KOPT-K1 (cell line): ENCODE results near the gene METTL25.

Experiments used
- H3K27ac ChIP-seq: fragments of 200-600 bp; sonication (generic); 2 replicates; pipeline ENCODE4 v1.5.1; 2016; ENCODE audit warnings: antibody characterized with exemption, mild to moderate bottlenecking, low read depth, low read length; ENCODE audit not compliant: poor library complexity, severe bottlenecking
- H3K36me3 ChIP-seq: fragments of 200-600 bp; sonication (generic); 2 replicates; pipeline ENCODE4 v1.5.1; 2017; ENCODE audit warnings: antibody characterized with exemption, mild to moderate bottlenecking, low read length, moderate library complexity; ENCODE audit not compliant: insufficient read depth
- H3K9me3 ChIP-seq: fragments of 200-600 bp; sonication (generic); 2 replicates; pipeline ENCODE4 v1.5.1; 2017; ENCODE audit warnings: antibody characterized with exemption, low read length, mild to moderate bottlenecking; ENCODE audit not compliant: insufficient read depth, poor library complexity, severe bottlenecking

METTL25 gene

GRCh38 chr12:82366197-82366596, 7.9 kb downstream of the METTL25 start:
- H3K36me3 ChIP-seq = peaks cover 4% of the 10 kb centered on the region; the same call in 1 of the 2 replicates
- H3K27ac ChIP-seq = no peak overlapping the region
- H3K9me3 ChIP-seq = peaks cover 6% of the 10 kb centered on the region

GRCh38 chr12:82375201-82375600, 16.9 kb downstream of the METTL25 start:
- Histone ChIP-seq H3K9me3 (peaks cover 17% of the 10 kb centered on the region), H3K36me3 (peaks cover 9% of the 10 kb centered on the region; the same call in 1 of the 2 replicates), H3K27ac (no peak overlapping the region)

- no peak overlapping the region for H3K27ac ChIP-seq
Observed at GRCh38 chr12:82378997-82379396, 20.7 kb downstream of the METTL25 start.

GRCh38 chr12:82383930-82384552, 25.7 kb downstream of the METTL25 start:
- Histone ChIP-seq H3K36me3 (no peaks in the 10 kb centered on the region), H3K27ac (no peak overlapping the region), H3K9me3 (no peaks in the 10 kb centered on the region)

More at GRCh38 chr12:82378997-82379396, 20.7 kb downstream of the METTL25 start:
- Histone ChIP-seq H3K36me3 (peaks cover 5% of the 10 kb centered on the region; the same call in 1 of the 2 replicates), H3K9me3 (peaks cover 11% of the 10 kb centered on the region)

- H3K27ac ChIP-seq = no peak overlapping the region
- H3K9me3 ChIP-seq = no peaks in the 10 kb centered on the region
- peaks cover 13% of the 10 kb centered on the region for H3K36me3 ChIP-seq
Observed at GRCh38 chr12:82398879-82399278, 40.5 kb downstream of the METTL25 start.

- Histone ChIP-seq H3K27ac (no peak overlapping the region), H3K9me3 (no peaks in the 10 kb centered on the region), H3K36me3 (peaks cover 13% of the 10 kb centered on the region)
Observed at GRCh38 chr12:82400819-82401218, 42.5 kb downstream of the METTL25 start.

- H3K36me3 ChIP-seq = no peaks in the 10 kb centered on the region
- no peak overlapping the region for H3K27ac ChIP-seq
- H3K9me3 ChIP-seq = no peaks in the 10 kb centered on the region
Observed at GRCh38 chr12:82406651-82407050, 48.3 kb downstream of the METTL25 start.

GRCh38 chr12:82407481-82407880, 49.2 kb downstream of the METTL25 start:
- Histone ChIP-seq H3K9me3 (no peaks in the 10 kb centered on the region), H3K36me3 (no peaks in the 10 kb centered on the region), H3K27ac (no peak overlapping the region)

- Histone ChIP-seq H3K36me3 (no peaks in the 10 kb centered on the region), H3K9me3 (no peaks in the 10 kb centered on the region), H3K27ac (no peak overlapping the region)
Observed at GRCh38 chr12:82408844-82409243, 50.5 kb downstream of the METTL25 start.

GRCh38 chr12:82411546-82412230, 53.4 kb downstream of the METTL25 start:
- no peak overlapping the region for H3K27ac ChIP-seq
- no peaks in the 10 kb centered on the region for H3K36me3 ChIP-seq
- H3K9me3 ChIP-seq = no peaks in the 10 kb centered on the region

GRCh38 chr12:82412246-82412645, 53.9 kb downstream of the METTL25 start:
- Histone ChIP-seq H3K36me3 (no peaks in the 10 kb centered on the region), H3K9me3 (no peaks in the 10 kb centered on the region), H3K27ac (no peak overlapping the region)

- H3K9me3 ChIP-seq = no peaks in the 10 kb centered on the region
- no peak overlapping the region for H3K27ac ChIP-seq
- H3K36me3 ChIP-seq = no peaks in the 10 kb centered on the region
Observed at GRCh38 chr12:82414044-82414443, 55.7 kb downstream of the METTL25 start.

- no peak overlapping the region for H3K27ac ChIP-seq
Observed at GRCh38 chr12:82414926-82415325, 56.6 kb downstream of the METTL25 start.

GRCh38 chr12:82415402-82415801, 57.1 kb downstream of the METTL25 start:
- Histone ChIP-seq H3K9me3 (peaks cover 7% of the 10 kb centered on the region), H3K36me3 (no peaks in the 10 kb centered on the region), H3K27ac (no peak overlapping the region)

More at GRCh38 chr12:82414926-82415325, 56.6 kb downstream of the METTL25 start:
- Histone ChIP-seq H3K36me3 (no peaks in the 10 kb centered on the region), H3K9me3 (peaks cover 7% of the 10 kb centered on the region)

- Histone ChIP-seq H3K27ac (no peak overlapping the region), H3K9me3 (no peaks in the 10 kb centered on the region)
Observed at GRCh38 chr12:82425241-82425640, 66.9 kb downstream of the METTL25 start.

GRCh38 chr12:82426081-82426480, 67.8 kb downstream of the METTL25 start:
- Histone ChIP-seq H3K36me3 (no peaks in the 10 kb centered on the region), H3K9me3 (no peaks in the 10 kb centered on the region), H3K27ac (peak overlapping the region; percentile 41)

More at GRCh38 chr12:82425241-82425640, 66.9 kb downstream of the METTL25 start:
- H3K36me3 ChIP-seq = no peaks in the 10 kb centered on the region
